Fibroblast of lung (primary cell): Measurements from ENCODE around the gene ABLIM2. TPM values are rescaled to one million over a fixed set of nuclear protein-coding genes. Genes with fewer than 3 reads are reported as not detected.
A peak's percentile ranks its signal among the peaks of the same experiment; 100 is the strongest.

Experiments
- DNase-seq, 2 donors: peaks; one replicate each; pipeline versions ENCODE4 v3.0.0 to v3.0.0-alpha.2; 2010; ENCODE audit warnings: low read depth in 2 of 2
- H2AFZ ChIP-seq: 2 replicates; pipeline ENCODE4 v1.5.1; 2012; ENCODE audit warnings: low read length, control low read depth, inconsistent platforms
- H3K27ac ChIP-seq: 2 replicates; pipeline ENCODE4 v1.5.1; 2011; ENCODE audit warnings: low read length, control low read depth; ENCODE audit not compliant: insufficient read depth
- H3K27me3 ChIP-seq: 2 replicates; pipeline ENCODE4 v1.5.1; 2011; ENCODE audit warnings: mild to moderate bottlenecking, low read length; ENCODE audit not compliant: control insufficient read depth, insufficient read depth
- H3K36me3 ChIP-seq: 2 replicates; pipeline ENCODE4 v1.5.1; 2011; ENCODE audit warnings: low read length; ENCODE audit not compliant: control insufficient read depth, insufficient read depth
- H3K4me1 ChIP-seq: 2 replicates; pipeline ENCODE4 v1.5.1; 2011; ENCODE audit warnings: low read length; ENCODE audit not compliant: control insufficient read depth, insufficient read depth; ENCODE audit errors: extremely low read depth
- H3K4me2 ChIP-seq: 2 replicates; pipeline ENCODE4 v1.5.1; 2011; ENCODE audit warnings: low read length, control low read depth; ENCODE audit not compliant: insufficient read depth; ENCODE audit errors: extremely low read depth
- H3K4me3 ChIP-seq, 4 experiments: fragments of 200-600 bp in 1 of 4; sonication (generic) in 1 of 4; replicated peaks in 1 of 4; 2 replicates each; pipeline ENCODE4 v1.5.1; 2011 to 2016; ENCODE audit warnings: low read length in 4 of 4, low read depth in 3 of 4, mild to moderate bottlenecking in 3 of 4, control low read depth in 2 of 4, inconsistent platforms in 1 of 4, mixed read lengths in 1 of 4; ENCODE audit not compliant: insufficient read depth in 1 of 4; ENCODE audit errors: control extremely low read depth in 1 of 4
- H3K79me2 ChIP-seq: 2 replicates; pipeline ENCODE4 v1.5.1; 2012; ENCODE audit warnings: mild to moderate bottlenecking, low read length, inconsistent platforms; ENCODE audit not compliant: control insufficient read depth, insufficient read depth
- H3K9ac ChIP-seq: 2 replicates; pipeline ENCODE4 v1.5.1; 2011; ENCODE audit warnings: mild to moderate bottlenecking, low read length, control low read depth; ENCODE audit not compliant: insufficient read depth
- H3K9me3 ChIP-seq: 2 replicates; pipeline ENCODE4 v1.5.1; 2012; ENCODE audit warnings: low read depth, low read length; ENCODE audit not compliant: control insufficient read depth, insufficient read depth
- H4K20me1 ChIP-seq: 2 replicates; pipeline ENCODE4 v1.5.1; 2011; ENCODE audit warnings: low read length; ENCODE audit not compliant: control insufficient read depth, insufficient read depth; ENCODE audit errors: extremely low read depth
- EZH2 ChIP-seq: IDR thresholded peaks from 2 replicates; pipeline ENCODE4 v1.5.1; 2012; ENCODE audit warnings: low read length, control low read depth, mild to moderate bottlenecking; ENCODE audit errors: missing control alignments
- polyA plus RNA-seq, 2 donors: library from polyadenylated mRNA; depleted of rRNA in 1 of 2; stranded (reverse) in 1 of 2; unstranded in 1 of 2; fragments of >200 nt; gene quantifications; 2 replicates each; pipeline ENCODE4 v1.2.1, GENCODE V29; 2011 to 2012; ENCODE audit warnings: missing spikeins in 1 of 2
- total RNA-seq: library from RNA; depleted of rRNA; stranded (reverse); fragments of >200 nt; gene quantifications from 2 replicates; pipeline ENCODE4 v1.2.1, GENCODE V29; 2014
- TF ChIP-seq, protein P1 (sequence below), 2 donors: IDR thresholded peaks in 1 of 2; conservative IDR thresholded peaks in 1 of 2; 1 replicate in 1 of 2; 2 replicates in 1 of 2; pipeline ENCODE4 v1.5.1; 2011 to 2012; ENCODE audit warnings: low read length in 2 of 2, control low read depth in 1 of 2, inconsistent platforms in 1 of 2, low read depth in 1 of 2, mild to moderate bottlenecking in 1 of 2

ABLIM2 gene
- total and polyA plus RNA-seq, 2 donors (not counting 1 experiment from before 2014, with no cell fraction given): 0.66 to 2.6 TPM

DNA sequence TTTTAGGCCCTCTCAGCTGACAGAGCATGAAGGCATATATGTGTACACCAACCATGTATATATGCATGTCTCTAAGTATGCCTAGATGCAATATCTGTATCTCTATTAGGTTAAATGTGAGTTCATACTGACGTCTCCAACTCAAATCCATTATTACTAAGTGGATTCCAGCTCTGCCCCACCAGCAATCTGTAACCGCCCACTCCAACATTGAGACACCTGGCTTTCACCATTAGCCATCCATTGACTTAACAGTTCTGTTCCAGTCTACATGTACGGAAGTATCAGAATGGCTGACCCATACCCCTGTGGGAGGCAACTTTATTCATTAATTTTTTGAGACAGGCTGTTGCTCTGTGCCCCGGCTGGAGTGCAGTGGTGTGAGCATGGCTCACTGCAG lies 25.4 kb upstream of the ABLIM2 start:
- no peak overlapping the region for H2AFZ ChIP-seq
- H3K9me3 ChIP-seq: no peaks in the 10 kb centered on the region
- no peaks in the 10 kb centered on the region for H3K36me3 ChIP-seq
- H3K79me2 ChIP-seq: no peaks in the 10 kb centered on the region
- peaks cover 26% of the 10 kb centered on the region for H3K4me1 ChIP-seq
- no peak overlapping the region for H3K4me3 ChIP-seq
- H3K4me2 ChIP-seq: no peak overlapping the region
- no peak for TF ChIP-seq EZH2
- TF ChIP-seq, protein P1, sequence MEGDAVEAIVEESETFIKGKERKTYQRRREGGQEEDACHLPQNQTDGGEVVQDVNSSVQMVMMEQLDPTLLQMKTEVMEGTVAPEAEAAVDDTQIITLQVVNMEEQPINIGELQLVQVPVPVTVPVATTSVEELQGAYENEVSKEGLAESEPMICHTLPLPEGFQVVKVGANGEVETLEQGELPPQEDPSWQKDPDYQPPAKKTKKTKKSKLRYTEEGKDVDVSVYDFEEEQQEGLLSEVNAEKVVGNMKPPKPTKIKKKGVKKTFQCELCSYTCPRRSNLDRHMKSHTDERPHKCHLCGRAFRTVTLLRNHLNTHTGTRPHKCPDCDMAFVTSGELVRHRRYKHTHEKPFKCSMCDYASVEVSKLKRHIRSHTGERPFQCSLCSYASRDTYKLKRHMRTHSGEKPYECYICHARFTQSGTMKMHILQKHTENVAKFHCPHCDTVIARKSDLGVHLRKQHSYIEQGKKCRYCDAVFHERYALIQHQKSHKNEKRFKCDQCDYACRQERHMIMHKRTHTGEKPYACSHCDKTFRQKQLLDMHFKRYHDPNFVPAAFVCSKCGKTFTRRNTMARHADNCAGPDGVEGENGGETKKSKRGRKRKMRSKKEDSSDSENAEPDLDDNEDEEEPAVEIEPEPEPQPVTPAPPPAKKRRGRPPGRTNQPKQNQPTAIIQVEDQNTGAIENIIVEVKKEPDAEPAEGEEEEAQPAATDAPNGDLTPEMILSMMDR (conservative IDR thresholded peaks at IDR 0.05 in 1 of 2, IDR thresholded peaks at IDR 0.05 in 1 of 2; ENCODE audit: low read depth in 1 of 2, low read length in 2 of 2): no peak
- no peaks in the 10 kb centered on the region for H3K27me3 ChIP-seq
- H3K27ac ChIP-seq: peak overlapping the region; percentile 15
- H4K20me1 ChIP-seq: no peaks in the 10 kb centered on the region
- H3K9ac ChIP-seq: no peak overlapping the region
- peak in 1 of 2 donors; percentile 35 for DNase-seq

DNA sequence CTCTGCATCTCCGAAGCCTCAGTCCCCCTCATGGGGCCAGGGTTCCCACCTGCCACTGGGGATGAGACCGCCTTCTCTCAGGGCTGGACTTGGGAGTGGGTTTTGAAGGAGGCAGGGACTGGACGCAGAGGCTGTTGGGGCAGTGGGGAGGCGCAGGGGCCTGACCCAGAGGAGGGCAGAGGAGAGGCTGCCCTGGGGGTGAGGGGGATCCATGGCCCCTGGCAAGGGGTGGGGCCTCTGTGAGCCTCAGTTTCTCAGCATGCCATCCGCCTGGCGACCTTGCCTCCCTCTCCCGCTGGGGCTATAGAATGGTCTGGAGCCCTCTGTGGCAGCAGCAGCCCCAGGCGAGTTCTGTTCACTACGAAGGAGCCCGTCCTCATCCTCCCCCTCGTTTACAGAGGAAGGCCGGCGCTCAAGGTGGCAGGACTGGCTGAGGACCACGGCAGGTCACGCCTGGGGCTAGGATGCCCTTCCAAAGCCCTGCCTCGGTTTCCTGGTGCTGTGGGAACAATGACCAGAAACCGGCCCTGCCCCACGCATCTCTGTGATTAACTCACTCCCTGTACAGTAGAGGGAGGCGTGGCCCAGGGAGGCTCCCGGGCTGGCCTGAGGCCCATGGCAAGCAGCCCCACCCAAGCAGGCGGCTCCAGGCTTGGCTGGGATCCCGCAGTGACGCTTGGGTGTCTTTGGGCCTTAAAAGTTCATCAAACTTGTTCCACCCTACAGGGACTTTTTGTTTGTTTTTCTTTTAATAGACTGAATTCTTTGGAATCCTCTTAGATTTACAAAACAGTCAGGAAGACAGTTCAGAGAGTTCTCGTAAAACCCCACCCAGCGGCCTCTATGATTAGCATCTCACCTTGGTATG lies 24.5 kb upstream of the ABLIM2 start:
- no peaks in the 10 kb centered on the region for H3K36me3 ChIP-seq
- H3K79me2 ChIP-seq: no peaks in the 10 kb centered on the region
- TF ChIP-seq EZH2: no peak
- TF ChIP-seq, protein P1 (conservative IDR thresholded peaks at IDR 0.05 in 1 of 2, IDR thresholded peaks at IDR 0.05 in 1 of 2; ENCODE audit: low read depth in 1 of 2, low read length in 2 of 2): no peak
- H3K9ac ChIP-seq: peak overlapping the region; percentile 39
- peaks cover 20% of the 10 kb centered on the region for H3K4me1 ChIP-seq
- peak overlapping the region; percentile 29 for H3K4me2 ChIP-seq
- peak overlapping the region; percentile 71 for H3K27ac ChIP-seq
- H4K20me1 ChIP-seq: no peaks in the 10 kb centered on the region
- peak; percentile 83 to 90 for DNase-seq
- no peak overlapping the region for H2AFZ ChIP-seq
- no peak overlapping the region for H3K4me3 ChIP-seq
- no peaks in the 10 kb centered on the region for H3K9me3 ChIP-seq
- no peaks in the 10 kb centered on the region for H3K27me3 ChIP-seq

DNA sequence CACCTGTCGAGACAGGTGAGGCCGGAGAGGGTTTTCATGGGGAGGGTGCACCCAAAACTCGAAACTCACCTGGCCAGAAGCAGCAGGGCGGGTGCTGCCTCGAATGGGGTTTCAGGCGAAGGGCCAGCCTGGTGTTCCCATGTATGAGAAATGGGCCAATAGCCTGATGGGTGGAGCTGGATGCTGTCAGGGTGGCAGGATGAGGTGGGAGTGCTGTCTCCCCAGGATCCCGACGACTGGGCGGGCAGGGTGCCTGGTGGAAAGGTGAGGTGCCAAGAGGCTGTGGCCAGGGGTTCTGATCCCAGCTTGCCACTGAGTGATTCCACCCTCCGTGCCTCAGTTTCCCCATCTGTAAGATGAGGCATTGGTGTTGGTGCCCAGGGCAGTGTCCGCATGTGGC lies 23.7 kb upstream of the ABLIM2 start:
- Histone ChIP-seq H3K9me3 (no peaks in the 10 kb centered on the region), H3K27ac (no peak overlapping the region), H4K20me1 (no peaks in the 10 kb centered on the region), H3K36me3 (no peaks in the 10 kb centered on the region), H3K9ac (no peak overlapping the region), H3K4me2 (no peak overlapping the region), H2AFZ (no peak overlapping the region), H3K4me3 (no peak overlapping the region), H3K79me2 (no peaks in the 10 kb centered on the region), H3K27me3 (no peaks in the 10 kb centered on the region), H3K4me1 (peaks cover 18% of the 10 kb centered on the region)
- DNase-seq: no peak
- TF ChIP-seq EZH2: no peak
- TF ChIP-seq, protein P1 (conservative IDR thresholded peaks at IDR 0.05 in 1 of 2, IDR thresholded peaks at IDR 0.05 in 1 of 2; ENCODE audit: low read depth in 1 of 2, low read length in 2 of 2): no peak
